Ovary (tissue), 9 donors: ENCODE results near the gene SLC52A3. TPM values are rescaled to one million over a fixed set of nuclear protein-coding genes. Genes with fewer than 3 reads are reported as not detected.

Experiments used
- DNase-seq, 5 donors: peaks; one replicate each; pipeline ENCODE4 v3.0.0-alpha.2; 2019 to 2020
- H3K27ac ChIP-seq, 2 donors: fragments of 200-600 bp; one replicate each; pipeline versions ENCODE4 v1.5.1 to v1.8.0; 2019 to 2022
- H3K27me3 ChIP-seq: fragments of 200-600 bp; one replicate; pipeline ENCODE4 v1.8.0; 2022
- H3K36me3 ChIP-seq: fragments of 200-600 bp; sonication (generic); one replicate; pipeline ENCODE4 v1.5.1; 2019
- H3K4me1 ChIP-seq: one replicate; pipeline ENCODE4 v1.8.1; 2013; ENCODE audit warnings: mild to moderate bottlenecking, moderate library complexity; ENCODE audit not compliant: insufficient read depth
- H3K4me3 ChIP-seq: fragments of 200-600 bp; sonication (generic); one replicate; pipeline ENCODE4 v1.5.1; 2017
- H3K9me3 ChIP-seq, 2 donors: fragments of 200-600 bp in 1 of 2; sonication (generic) in 1 of 2; one replicate each; pipeline versions ENCODE4 v1.5.1 to v1.8.1; 2013 to 2019; ENCODE audit warnings: mild to moderate bottlenecking in 1 of 2, moderate library complexity in 1 of 2
- EP300 ChIP-seq: sonication (generic); formaldehyde crosslinking; IDR thresholded peaks from one replicate; pipeline ENCODE4 v1.6.1; 2017; ENCODE audit warnings: antibody characterized with exemption
- POLR2A ChIP-seq: fragments of 450-650 bp; IDR thresholded peaks from one replicate; pipeline ENCODE4 v1.6.1; 2017; ENCODE audit warnings: antibody characterized with exemption, mild to moderate bottlenecking, moderate library complexity
- WGBS, 3 donors: extraction: QIAGEN DNeasy Blood & Tissue Kit in 1 of 3; methylation state at CpG; one replicate each; pipeline versions ENCODE4 v1.1.5 to v1.1.7; 2013 to 2017; 5-methylcytosine and 5-hydroxymethylcytosine counted together
- intact Hi-C, 4 donors: fragments of 100-400 bp; cut with DNase I; formaldehyde crosslinking; loops; one replicate each; pipeline versions ENCODE4 v1.11.0 to v1.15.1; 2022 to 2023
- polyA plus RNA-seq, 2 donors: library from polyadenylated mRNA; stranded (reverse); fragments of 200-250 nt in 1 of 2; fragments of 350-450 nt in 1 of 2; fragmentation: Illumina TruSeq in 1 of 2; extraction: RNeasy Lipid Tissue Mini Kit (QIAGEN cat#74804) in 1 of 2; gene quantifications; one replicate each; pipeline ENCODE4 v1.2.3, GENCODE V29; 2013 to 2014
- total RNA-seq, 7 donors: library from RNA; depleted of rRNA in 2 of 7; stranded (reverse); fragments of >200 nt in 2 of 7; fragmentation: NEBNext Ultra II Directional in 3 of 7; extraction: Animal tissue kit (Norgen Biotek cat#: 25700) in 3 of 7; gene quantifications; one replicate each; pipeline versions ENCODE4 v1.1.0 to v1.2.4, GENCODE V29; 2016 to 2023
- TF ChIP-seq, protein P1 (sequence below), 3 donors: fragments of 450-650 bp in 2 of 3; fragments of 200-600 bp in 1 of 3; IDR thresholded peaks; one replicate each; pipeline versions ENCODE4 v1.5.1 to v1.8.0; 2016 to 2022; ENCODE audit warnings: antibody characterized with exemption in 3 of 3, mild to moderate bottlenecking in 1 of 3
- donor health status: DM: no; HTN: no; CAD: no; lungs with moderate emphysema.
- donor health status: DM: no; HTN: no; CAD: no.
- donor health status: Bipolar disorder and iron deficiency.
- donor health status: DM: yes; HTN: yes; CAD: no.
- donor health status: DM: no; HTN: no; CAD: no.
- donor health status: DM: yes; HTN: yes; CAD: no.

SLC52A3 gene
- total and polyA plus RNA-seq, 9 donors = 0.78 to 10.0 (median 2.4) TPM

DNA sequence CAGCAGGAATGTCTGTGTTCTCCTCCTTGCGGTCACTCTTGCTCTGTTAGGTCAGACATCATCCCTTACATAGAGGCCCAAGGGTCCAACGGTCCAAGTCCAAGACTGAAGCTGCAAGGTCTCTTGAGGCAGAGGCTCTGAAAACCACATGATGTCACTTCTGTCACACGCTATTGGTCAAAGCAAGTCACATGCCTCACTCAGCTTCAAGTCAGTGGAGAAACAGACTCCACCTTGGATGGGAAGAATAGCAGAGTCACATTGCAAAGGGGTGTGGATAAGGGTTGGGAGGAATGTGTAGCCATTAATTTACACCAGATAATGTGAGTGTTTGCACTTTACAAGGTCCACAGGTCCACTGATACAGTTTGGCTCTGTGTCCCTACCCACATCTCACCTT lies 17.5 kb downstream of the SLC52A3 start:
- no peak overlapping the region for H3K4me3 ChIP-seq
- H3K27ac ChIP-seq = no peak overlapping the region
- WGBS, 3 donors = 64 to 90% (median 86%) methylated on average over 3 of the region's 3 CpGs
- TF ChIP-seq, protein P1, sequence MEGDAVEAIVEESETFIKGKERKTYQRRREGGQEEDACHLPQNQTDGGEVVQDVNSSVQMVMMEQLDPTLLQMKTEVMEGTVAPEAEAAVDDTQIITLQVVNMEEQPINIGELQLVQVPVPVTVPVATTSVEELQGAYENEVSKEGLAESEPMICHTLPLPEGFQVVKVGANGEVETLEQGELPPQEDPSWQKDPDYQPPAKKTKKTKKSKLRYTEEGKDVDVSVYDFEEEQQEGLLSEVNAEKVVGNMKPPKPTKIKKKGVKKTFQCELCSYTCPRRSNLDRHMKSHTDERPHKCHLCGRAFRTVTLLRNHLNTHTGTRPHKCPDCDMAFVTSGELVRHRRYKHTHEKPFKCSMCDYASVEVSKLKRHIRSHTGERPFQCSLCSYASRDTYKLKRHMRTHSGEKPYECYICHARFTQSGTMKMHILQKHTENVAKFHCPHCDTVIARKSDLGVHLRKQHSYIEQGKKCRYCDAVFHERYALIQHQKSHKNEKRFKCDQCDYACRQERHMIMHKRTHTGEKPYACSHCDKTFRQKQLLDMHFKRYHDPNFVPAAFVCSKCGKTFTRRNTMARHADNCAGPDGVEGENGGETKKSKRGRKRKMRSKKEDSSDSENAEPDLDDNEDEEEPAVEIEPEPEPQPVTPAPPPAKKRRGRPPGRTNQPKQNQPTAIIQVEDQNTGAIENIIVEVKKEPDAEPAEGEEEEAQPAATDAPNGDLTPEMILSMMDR (IDR thresholded peaks at IDR 0.05) = no peak
- TF ChIP-seq EP300 (no peak), POLR2A (no peak)
- H3K9me3 ChIP-seq = no peaks in the 10 kb centered on the region
- intact Hi-C loops = no loop called here
- DNase-seq = no peak
- H3K36me3 ChIP-seq = no peaks in the 10 kb centered on the region
- H3K27me3 ChIP-seq = no peaks in the 10 kb centered on the region
- no peaks in the 10 kb centered on the region for H3K4me1 ChIP-seq

DNA sequence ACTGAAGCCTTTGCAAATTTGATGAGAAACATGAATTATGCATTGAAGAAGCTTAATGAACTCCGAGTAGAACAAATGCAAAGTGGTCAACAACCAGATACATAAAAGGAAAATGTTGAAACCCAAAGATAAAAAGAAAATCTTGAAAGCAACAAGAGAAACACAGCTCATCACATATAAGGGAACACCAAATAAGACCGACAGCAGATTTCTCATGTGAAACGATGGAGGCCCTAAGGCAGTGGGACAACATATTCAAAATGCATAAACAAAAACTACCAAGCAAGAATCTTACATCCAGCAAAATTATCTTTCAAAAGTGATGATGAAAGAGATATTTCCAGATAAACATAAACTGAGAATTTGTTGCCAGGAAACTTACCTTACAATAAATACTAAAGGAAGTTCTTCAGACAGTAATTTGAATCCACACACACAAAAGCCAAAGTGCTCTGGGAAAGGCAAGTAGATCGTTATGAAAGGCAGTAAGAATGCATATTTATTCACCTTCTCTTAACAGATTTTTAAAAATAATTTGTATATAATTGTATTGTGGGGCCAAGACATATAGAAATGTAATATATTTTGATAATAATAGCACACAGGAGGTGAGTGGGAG lies 22.5 kb downstream of the SLC52A3 start:
- no peaks in the 10 kb centered on the region for H3K36me3 ChIP-seq
- intact Hi-C loops = no loop called here
- H3K27me3 ChIP-seq = no peaks in the 10 kb centered on the region
- H3K9me3 ChIP-seq = no peaks in the 10 kb centered on the region
- TF ChIP-seq POLR2A (no peak), EP300 (no peak)
- TF ChIP-seq, protein P1 (IDR thresholded peaks at IDR 0.05) = no peak
- no peak overlapping the region for H3K27ac ChIP-seq
- no peaks in the 10 kb centered on the region for H3K4me1 ChIP-seq
- DNase-seq = no peak
- H3K4me3 ChIP-seq = no peak overlapping the region
- 83 to 90% (median 88%) methylated on average over 4 of the region's 4 CpGs for WGBS, 3 donors

DNA sequence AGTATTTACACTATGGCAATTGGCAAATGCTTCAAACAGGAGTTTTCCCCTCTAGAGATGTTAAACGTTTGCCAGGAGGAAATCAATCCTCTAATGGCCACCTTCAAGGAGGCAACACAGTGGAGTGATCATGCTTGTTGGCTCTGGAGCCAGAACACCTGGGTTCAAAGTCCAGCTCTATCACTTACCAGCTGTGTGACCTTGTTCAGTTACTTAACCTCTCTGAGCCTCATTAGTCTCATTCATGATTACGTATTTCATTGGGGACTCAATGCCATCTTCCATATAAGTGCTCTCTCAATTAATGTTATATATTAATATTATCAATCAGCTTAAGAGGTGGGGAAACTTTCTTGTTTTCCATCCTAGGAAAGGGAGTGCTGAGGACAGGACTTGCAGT lies 26.1 kb downstream of the SLC52A3 start:
- DNase-seq = no peak
- TF ChIP-seq, protein P1 (IDR thresholded peaks at IDR 0.05) = no peak
- TF ChIP-seq EP300 = no peak
- H3K27ac ChIP-seq = no peak overlapping the region
- intact Hi-C loops = loop anchor here in 1 of 4 donors (5.0 kb wide), 2 partner anchors 135 to 385 kb away; no protein-coding TSS in a partner anchor
- no peak overlapping the region for H3K4me3 ChIP-seq
- H3K27me3 ChIP-seq = no peaks in the 10 kb centered on the region
- H3K9me3 ChIP-seq = no peaks in the 10 kb centered on the region
- 62 to 70% (median 66%) methylated on average over 2 of the region's 2 CpGs for WGBS, 3 donors
- no peaks in the 10 kb centered on the region for H3K36me3 ChIP-seq
- H3K4me1 ChIP-seq = no peaks in the 10 kb centered on the region

DNA sequence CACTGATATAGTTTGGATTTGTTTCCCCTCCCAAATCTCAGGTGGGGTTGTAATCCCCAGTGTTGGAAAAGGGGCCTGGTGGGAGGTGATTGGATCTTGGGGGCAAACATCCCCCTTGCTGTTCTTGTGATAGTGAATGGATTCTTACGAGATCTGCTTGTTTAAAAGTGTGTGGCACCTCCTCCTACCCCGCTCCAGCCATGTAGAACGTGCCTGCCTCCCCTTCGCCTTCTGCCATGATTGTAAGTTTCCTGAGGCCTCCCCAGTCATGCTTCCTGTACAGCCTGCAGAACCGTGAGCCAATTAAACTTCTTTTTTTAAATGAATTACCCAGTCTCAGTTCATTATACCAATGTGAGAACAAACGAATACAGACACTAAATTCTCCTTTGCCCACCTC lies 26.7 kb downstream of the SLC52A3 start:
- 56 to 76% (median 68%) methylated on average over 6 of the region's 6 CpGs for WGBS, 3 donors
- Histone ChIP-seq H3K4me1 (no peaks in the 10 kb centered on the region), H3K27ac (no peak overlapping the region), H3K27me3 (no peaks in the 10 kb centered on the region), H3K36me3 (no peaks in the 10 kb centered on the region), H3K4me3 (no peak overlapping the region), H3K9me3 (no peaks in the 10 kb centered on the region)
- no peak for TF ChIP-seq EP300
- TF ChIP-seq, protein P1 (IDR thresholded peaks at IDR 0.05) = no peak
- no peak for TF ChIP-seq POLR2A
- DNase-seq = no peak
- intact Hi-C loops = loop anchor here in 1 of 4 donors (5.0 kb wide), 2 partner anchors 134 to 384 kb away; no protein-coding TSS in a partner anchor
